Measurements from ENCODE around the gene GRPEL2.

GRPEL2 gene, protein sequence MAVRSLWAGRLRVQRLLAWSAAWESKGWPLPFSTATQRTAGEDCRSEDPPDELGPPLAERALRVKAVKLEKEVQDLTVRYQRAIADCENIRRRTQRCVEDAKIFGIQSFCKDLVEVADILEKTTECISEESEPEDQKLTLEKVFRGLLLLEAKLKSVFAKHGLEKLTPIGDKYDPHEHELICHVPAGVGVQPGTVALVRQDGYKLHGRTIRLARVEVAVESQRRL

GRCh38 chr5:149345147-149345891, at the start of gene GRPEL2:
TSS of gene GRPEL2 (plus strand) at chr5:149345499. CDS start at chr5:149345540, 41 bp downstream.
- DNase-seq (ENCODE audit: low read depth, low spot score): peak; percentile 86

DNA sequence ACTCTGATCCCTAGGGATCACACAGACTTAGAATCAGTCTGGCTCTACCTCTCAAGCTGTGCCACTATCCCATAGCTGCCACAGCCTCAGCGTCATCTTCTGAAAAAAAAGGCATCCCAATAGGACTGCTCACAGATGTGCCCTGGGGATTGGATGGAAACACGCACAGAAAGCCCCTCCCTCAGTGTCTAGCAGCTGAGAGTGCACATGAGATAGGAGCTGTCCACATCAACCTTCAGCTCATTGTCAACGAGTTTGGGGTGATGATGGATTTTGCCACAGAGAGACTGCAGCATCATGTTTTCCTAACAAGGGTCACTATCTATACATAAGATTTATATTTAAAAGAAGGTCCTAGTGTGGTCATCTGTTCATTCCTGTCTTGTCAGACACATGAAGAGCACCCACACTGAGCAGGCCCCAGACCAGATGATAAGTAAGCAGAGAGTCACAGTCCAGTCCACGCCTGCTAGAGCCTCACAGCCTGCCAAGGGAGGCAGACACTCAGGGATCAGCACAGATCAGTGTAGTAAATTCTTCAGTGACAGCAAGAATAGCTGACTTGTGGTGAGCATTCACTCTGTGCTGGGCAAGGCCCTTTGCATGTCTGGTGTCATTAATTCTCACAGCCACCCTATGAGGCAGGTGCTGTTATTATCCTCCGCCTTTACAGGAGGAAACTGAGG, 47.8 kb upstream of the GRPEL2 start:
- DNase-seq (ENCODE audit: low read depth, low spot score): no peak

- no peak for DNase-seq (ENCODE audit: low read depth, low spot score)
Measured at GRCh38 chr5:149298163-149298562, 47.1 kb upstream of the GRPEL2 start.

GRCh38 chr5:149298842-149299404, 46.4 kb upstream of the GRPEL2 start:
- no peak for DNase-seq (ENCODE audit: low read depth, low spot score)

DNA sequence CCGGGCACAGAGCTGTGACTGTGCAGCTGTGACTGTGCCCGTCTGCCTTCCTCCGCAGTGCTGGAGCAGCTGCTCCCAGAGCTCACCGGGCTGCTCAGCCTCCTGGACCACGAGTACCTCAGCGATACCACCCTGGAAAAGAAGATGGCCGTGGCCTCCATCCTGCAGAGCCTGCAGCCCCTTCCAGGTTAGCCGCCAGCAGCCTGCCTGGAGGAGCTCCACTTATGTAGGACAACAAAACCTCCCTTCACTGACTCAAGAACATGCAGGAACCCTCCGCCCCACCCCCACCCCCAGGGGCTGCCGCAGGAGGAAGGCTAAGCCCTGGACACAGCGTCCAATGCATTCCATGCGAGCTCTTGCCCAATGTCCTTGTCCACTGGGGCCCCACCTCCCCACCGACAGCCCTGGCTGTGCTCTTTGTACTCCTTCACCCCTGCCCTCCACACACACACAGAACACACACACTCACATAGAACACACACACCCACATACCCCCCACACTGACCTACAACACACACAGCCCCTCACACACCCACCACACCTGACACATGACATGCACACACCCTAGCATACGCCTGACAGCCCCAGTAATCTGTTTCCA, 45.7 kb upstream of the GRPEL2 start:
- no peak for DNase-seq (ENCODE audit: low read depth, low spot score)

GRCh38 chr5:149300441-149300840, 44.9 kb upstream of the GRPEL2 start:
- DNase-seq (ENCODE audit: low read depth, low spot score): no peak

GRCh38 chr5:149301049-149301743, 44.1 kb upstream of the GRPEL2 start:
- no peak for DNase-seq (ENCODE audit: low read depth, low spot score)

DNA sequence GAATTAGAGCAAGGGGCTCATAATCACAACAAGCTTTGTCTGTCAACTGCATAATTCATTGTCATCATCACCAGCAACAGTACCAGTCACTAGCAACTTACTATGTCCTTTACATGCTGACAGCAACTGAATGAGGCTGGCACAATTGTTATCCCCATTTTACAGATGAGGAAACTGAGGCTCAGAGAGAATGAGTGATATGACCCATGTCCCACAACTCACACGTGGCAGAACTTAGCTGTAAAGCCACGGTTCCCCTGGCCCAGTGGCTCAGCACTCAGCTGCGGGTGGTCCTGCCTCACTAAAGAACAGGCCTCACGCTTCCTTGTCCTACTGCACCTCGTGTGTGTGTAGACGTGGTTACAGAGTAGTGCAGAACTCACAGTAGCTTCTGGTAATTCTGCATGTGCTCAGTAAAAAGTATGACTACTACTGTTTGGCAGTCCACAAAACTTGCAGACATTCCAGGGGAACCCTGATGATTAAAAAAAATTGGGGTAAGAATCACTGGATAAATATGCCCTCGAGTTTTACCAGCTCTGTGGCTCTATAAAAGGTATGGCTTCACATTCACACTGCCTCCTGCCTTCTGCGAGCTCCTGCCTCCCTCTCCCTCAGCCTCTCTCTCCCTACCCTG, 43.4 kb upstream of the GRPEL2 start:
- DNase-seq (ENCODE audit: low read depth, low spot score): no peak

- DNase-seq (ENCODE audit: low read depth, low spot score): no peak
Measured at GRCh38 chr5:149302641-149303040, 42.7 kb upstream of the GRPEL2 start.

- no peak for DNase-seq (ENCODE audit: low read depth, low spot score)
Measured at GRCh38 chr5:149303210-149303609, 42.1 kb upstream of the GRPEL2 start.

- no peak for DNase-seq (ENCODE audit: low read depth, low spot score)
Measured at GRCh38 chr5:149304195-149305078, 40.9 kb upstream of the GRPEL2 start.

GRCh38 chr5:149309354-149309753, 35.9 kb upstream of the GRPEL2 start:
- no peak for DNase-seq (ENCODE audit: low read depth, low spot score)

DNA sequence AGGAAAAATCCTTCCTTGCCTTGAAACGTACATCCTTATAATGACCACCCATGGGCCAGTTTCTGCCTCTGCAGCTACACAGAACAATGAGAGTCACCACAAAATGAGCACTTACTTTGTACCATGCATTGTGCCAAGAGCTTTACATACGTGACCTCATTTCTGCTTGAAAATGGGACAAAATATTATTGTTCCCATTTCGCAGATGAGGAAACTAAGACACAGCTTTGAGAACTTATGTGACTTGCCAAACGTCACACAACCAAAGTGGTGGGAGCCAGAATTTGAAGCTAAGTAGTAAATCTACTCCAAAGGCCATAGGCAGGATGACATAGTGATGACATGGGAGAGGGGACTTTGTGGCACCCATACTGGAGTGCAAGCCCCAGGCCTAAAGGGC, 34.8 kb upstream of the GRPEL2 start:
- no peak for DNase-seq (ENCODE audit: low read depth, low spot score)

- DNase-seq (ENCODE audit: low read depth, low spot score): no peak
Measured at GRCh38 chr5:149310947-149311658, 34.2 kb upstream of the GRPEL2 start.

GRCh38 chr5:149313151-149313841, 32.0 kb upstream of the GRPEL2 start:
- DNase-seq (ENCODE audit: low read depth, low spot score): no peak

DNA sequence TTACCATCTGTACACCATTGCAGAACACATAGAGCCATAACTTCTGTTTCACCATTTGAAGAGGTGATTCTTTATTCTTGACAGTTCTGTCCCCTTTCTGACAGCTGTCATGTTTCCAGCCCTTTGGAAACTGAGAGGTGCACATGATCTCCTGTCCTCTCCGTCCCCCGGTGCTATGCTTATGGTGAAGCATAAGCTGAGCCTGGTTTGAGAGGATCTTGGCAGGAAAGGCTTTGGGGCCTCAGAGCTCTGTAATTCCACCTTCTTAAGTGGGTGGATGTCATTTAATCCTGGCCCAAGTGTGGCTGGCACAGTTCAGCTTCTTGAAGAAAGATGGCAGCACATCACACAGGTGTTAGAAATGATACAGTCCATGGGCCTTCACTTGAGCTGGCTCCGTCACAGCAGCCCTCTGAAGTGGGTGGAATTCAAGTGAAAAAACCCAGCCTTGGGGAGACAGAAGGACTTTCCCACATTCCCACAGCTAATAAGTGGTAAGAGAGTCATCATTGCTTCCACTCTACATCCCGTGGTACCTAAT, 30.7 kb upstream of the GRPEL2 start:
- DNase-seq (ENCODE audit: low read depth, low spot score): no peak

DNA sequence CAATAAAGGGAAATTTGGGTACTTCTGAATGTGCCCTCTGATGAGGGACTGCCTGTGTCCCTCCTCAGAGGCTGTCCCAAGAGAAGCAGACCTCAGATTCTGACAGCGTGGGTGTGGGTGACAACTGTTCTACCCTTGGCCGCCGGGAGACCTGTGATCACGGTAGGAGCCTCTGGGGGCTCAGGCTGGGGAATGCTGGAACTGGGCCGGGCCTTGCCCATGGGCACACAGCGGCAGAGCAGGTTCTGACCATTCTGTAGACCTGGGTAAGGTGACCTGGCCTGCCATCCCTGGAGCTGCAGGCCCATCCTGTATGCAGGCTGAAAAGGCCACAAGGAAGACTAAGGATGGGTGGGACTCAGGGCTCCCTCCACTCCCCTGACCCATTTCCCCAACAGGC, 29.5 kb upstream of the GRPEL2 start:
- no peak for DNase-seq (ENCODE audit: low read depth, low spot score)

GRCh38 chr5:149317281-149318048, 27.8 kb upstream of the GRPEL2 start:
- no peak for DNase-seq (ENCODE audit: low read depth, low spot score)
